Ishikawa (cell line): ENCODE measurements around the gene OXCT1.

Experiments
- CREB1 ChIP-seq: IDR thresholded peaks from 2 replicates; pipeline ENCODE4 v1.6.1; 2012; ENCODE audit warnings: low read depth
- EP300 ChIP-seq: IDR thresholded peaks from 2 replicates; pipeline ENCODE4 v1.6.1; 2012; ENCODE audit warnings: borderline replicate concordance
- RAD21 ChIP-seq: IDR thresholded peaks from 2 replicates; pipeline ENCODE4 v1.6.1; 2012; ENCODE audit warnings: low read depth
- ZBTB7A ChIP-seq: IDR thresholded peaks from 2 replicates; pipeline ENCODE4 v1.6.1; 2012; ENCODE audit warnings: low read depth
- TF ChIP-seq, protein P1 (sequence below): IDR thresholded peaks from 2 replicates; pipeline ENCODE4 v1.6.1; 2012

DNA sequence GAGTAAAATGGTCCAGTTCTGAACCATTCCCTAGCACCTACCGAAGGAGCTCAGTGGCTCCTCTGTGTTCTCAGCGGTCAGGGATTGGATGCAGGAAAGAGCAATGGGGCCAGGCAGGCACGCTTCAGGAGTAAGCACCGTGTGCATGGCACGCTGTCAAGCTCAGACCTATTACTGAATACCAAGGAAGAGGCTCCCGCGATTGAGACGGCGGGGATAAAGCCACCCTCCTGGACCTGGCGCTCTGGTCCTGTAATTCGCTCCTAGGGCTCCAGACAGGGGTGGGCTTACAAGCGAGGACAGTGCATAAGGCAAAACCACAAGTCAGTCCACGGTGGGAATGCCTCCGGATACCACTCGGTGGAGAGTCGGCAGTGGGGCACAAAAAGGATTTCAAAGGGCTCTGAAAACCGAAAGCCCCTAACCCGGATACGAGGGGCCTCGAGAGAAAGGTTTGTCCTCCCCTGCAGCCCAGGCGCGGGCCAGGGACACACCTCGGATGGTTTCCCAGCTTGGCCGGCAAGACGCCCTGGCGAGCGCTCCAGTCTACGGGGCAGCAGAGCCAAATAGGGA lies 988 bp downstream of the OXCT1 start:
- TF ChIP-seq CREB1 (no peak), RAD21 (no peak), EP300 (no peak), ZBTB7A (no peak)
- TF ChIP-seq, protein P1, sequence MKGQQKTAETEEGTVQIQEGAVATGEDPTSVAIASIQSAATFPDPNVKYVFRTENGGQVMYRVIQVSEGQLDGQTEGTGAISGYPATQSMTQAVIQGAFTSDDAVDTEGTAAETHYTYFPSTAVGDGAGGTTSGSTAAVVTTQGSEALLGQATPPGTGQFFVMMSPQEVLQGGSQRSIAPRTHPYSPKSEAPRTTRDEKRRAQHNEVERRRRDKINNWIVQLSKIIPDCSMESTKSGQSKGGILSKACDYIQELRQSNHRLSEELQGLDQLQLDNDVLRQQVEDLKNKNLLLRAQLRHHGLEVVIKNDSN: no peak
